Measurements from ENCODE around the gene E2F3. TPM values are rescaled to one million over a fixed set of nuclear protein-coding genes. Genes with fewer than 3 reads are reported as not detected.

The E2F3 gene
- total RNA-seq, 1 experiment from 2014 or later, result 35.7 TPM

- no peak overlapping the region for H3K4me2 ChIP-seq (ENCODE audit: insufficient read depth, insufficient read length, low read length)
- no peak overlapping the region for H2BK20ac ChIP-seq (ENCODE audit: low read depth, low read length, poor library complexity, severe bottlenecking)
- H3K56ac ChIP-seq (ENCODE audit: insufficient read length, low read depth, low read length), result no peak overlapping the region
- no peaks in the 10 kb centered on the region for H3K23me2 ChIP-seq (ENCODE audit: insufficient read length, low read depth, low read length, poor library complexity, severe bottlenecking)
- H4K91ac ChIP-seq (ENCODE audit: insufficient read length, low read depth, low read length), result no peak overlapping the region
- Mint-ChIP-seq H3K4me3 (peak overlapping the region in 1 of 2 experiments; percentile 45; a peak in 1 of 5 replicates), H3K27me3 (ENCODE audit: low read depth) (no peaks in the 10 kb centered on the region), H3K4me1 (peaks cover 40 to 53% of the 10 kb centered on the region in 2 experiments), H3K9me3 (peaks cover 8% of the 10 kb centered on the region in 2 experiments), H3K27ac (peak overlapping the region in 2 of 3 experiments; percentile 62 to 94; a peak in 5 of 7 replicates), H3K36me3 (ENCODE audit: insufficient read depth in 1 of 3, low read depth in 3 of 3) (peaks cover 24 to 34% (median 33%) of the 10 kb centered on the region in 3 experiments)
- H3K27me3 ChIP-seq (ENCODE audit: insufficient read depth, low read length), result no peaks in the 10 kb centered on the region
- H2BK5ac ChIP-seq (ENCODE audit: insufficient read length, low read length), result no peak overlapping the region
- no peak overlapping the region for H2BK120ac ChIP-seq (ENCODE audit: low read depth, low read length, poor library complexity, severe bottlenecking)
- H2BK12ac ChIP-seq (ENCODE audit: insufficient read length, low read depth, low read length), result no peak overlapping the region
- H3K18ac ChIP-seq (ENCODE audit: insufficient read length, low read depth, low read length), result peak overlapping the region; percentile 18
- TF ChIP-seq CTCF (conservative IDR thresholded peaks at IDR 0.05), result no peak
- no peak overlapping the region for H4K5ac ChIP-seq (ENCODE audit: insufficient read length, low read depth, low read length)
- no peak overlapping the region for H3K27ac ChIP-seq (ENCODE audit: insufficient read length, low read depth, low read length)
- no peak overlapping the region for H3K4ac ChIP-seq (ENCODE audit: low read depth, low read length)
- H3K4me1 ChIP-seq (ENCODE audit: insufficient read depth, low read length), result peaks cover 17% of the 10 kb centered on the region; the same call in 1 of the 2 replicates
- WGBS (ENCODE audit: extremely low coverage, insufficient read length, low lambda C conversion rate), result no CpG with 5 or more reads among the region's 7 CpGs
- H2AK5ac ChIP-seq (ENCODE audit: insufficient read length, low read length), result no peak overlapping the region
- no peak overlapping the region for H2BK15ac ChIP-seq (ENCODE audit: low read depth, low read length)
- no peaks in the 10 kb centered on the region for H3K9me3 ChIP-seq (ENCODE audit: control insufficient read depth, low read depth, low read length)
- H3T11ph ChIP-seq (ENCODE audit: low read length), result no peak overlapping the region
- H3K23ac ChIP-seq (ENCODE audit: insufficient read length, low read depth, low read length), result no peak overlapping the region
- H3K79me1 ChIP-seq (ENCODE audit: insufficient read depth, low read depth, low read length, poor library complexity, severe bottlenecking), result peaks cover 9% of the 10 kb centered on the region
- no peak overlapping the region for H3K9ac ChIP-seq (ENCODE audit: extremely low read depth, insufficient read length, low read length)
- no peak for DNase-seq
- H3K79me2 ChIP-seq (ENCODE audit: insufficient read depth, low read length), result peaks cover 15% of the 10 kb centered on the region; the same call in 1 of the 2 replicates
- no peak overlapping the region for H4K8ac ChIP-seq (replicated peaks; ENCODE audit: insufficient read length, low read depth, low read length)
- H3K14ac ChIP-seq (ENCODE audit: insufficient read depth, low read length), result no peak overlapping the region
- H2AFZ ChIP-seq (ENCODE audit: low read length), result no peak overlapping the region
- H4K20me1 ChIP-seq (ENCODE audit: control insufficient read depth, insufficient read depth, insufficient read length), result no peaks in the 10 kb centered on the region
Observed at GRCh38 chr6:20468209-20468608, 66.5 kb downstream of the E2F3 start.

All from H9 (cell line).